ENCODE data around the gene CDCP1.

GRCh38 chr3:45166321-45166879, 20.2 kb upstream of the CDCP1 start:
- TF ChIP-seq CTCF (IDR thresholded peaks at IDR 0.05): no peak
- no peak for TF ChIP-seq POLR2A (IDR thresholded peaks at IDR 0.05)
